NT2/D1 (cell line): ENCODE results near the gene GRID2IP.

Source experiments
- YY1 ChIP-seq: IDR thresholded peaks from 2 replicates; pipeline ENCODE4 v1.6.1; 2011; ENCODE audit not compliant: insufficient read length, insufficient read depth
- ZNF274 ChIP-seq: IDR thresholded peaks from 2 replicates; pipeline ENCODE4 v1.6.1; 2011; ENCODE audit warnings: mild to moderate bottlenecking, low read depth, low read length

DNA sequence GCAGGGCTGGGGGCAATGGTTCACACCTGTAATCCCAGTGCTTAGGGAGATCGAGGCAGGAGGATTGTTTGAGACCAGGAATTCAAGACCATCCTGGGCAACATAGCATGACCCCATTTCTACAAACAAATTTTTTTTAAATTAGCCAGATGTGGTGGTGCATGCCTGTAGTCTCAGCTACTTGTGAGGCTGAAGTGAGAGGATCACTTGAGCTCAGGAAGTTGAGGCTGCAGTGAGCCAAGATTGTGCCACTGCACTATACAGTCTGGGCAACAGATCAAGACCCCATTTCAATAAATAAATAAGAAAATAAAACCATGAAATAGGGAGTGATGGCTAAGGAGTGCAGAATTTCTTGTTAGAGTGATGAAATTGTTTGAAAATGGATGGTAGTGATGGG lies 8.9 kb downstream of the GRID2IP start:
- TF ChIP-seq YY1 (no peak), ZNF274 (no peak)
